A673 (cell line): ENCODE data around the gene BUD31.

Experiments
- EZH2 ChIP-seq: fragments of 200-600 bp; sonication (generic); IDR thresholded peaks from 2 replicates; pipeline ENCODE4 v1.6.1; 2017; ENCODE audit warnings: borderline replicate concordance, low read depth, mild to moderate bottlenecking, mixed read lengths, antibody characterized with exemption, low read length; ENCODE audit not compliant: poor library complexity, severe bottlenecking
- TF ChIP-seq, protein P1 (sequence below): fragments of 300-800, 200-600 bp; sonication (generic); conservative IDR thresholded peaks from 2 replicates; pipeline ENCODE4 v1.5.1; 2017; ENCODE audit warnings: low read depth, mild to moderate bottlenecking, antibody characterized with exemption, low read length, moderate library complexity, mixed read lengths

- TF ChIP-seq, protein P1, sequence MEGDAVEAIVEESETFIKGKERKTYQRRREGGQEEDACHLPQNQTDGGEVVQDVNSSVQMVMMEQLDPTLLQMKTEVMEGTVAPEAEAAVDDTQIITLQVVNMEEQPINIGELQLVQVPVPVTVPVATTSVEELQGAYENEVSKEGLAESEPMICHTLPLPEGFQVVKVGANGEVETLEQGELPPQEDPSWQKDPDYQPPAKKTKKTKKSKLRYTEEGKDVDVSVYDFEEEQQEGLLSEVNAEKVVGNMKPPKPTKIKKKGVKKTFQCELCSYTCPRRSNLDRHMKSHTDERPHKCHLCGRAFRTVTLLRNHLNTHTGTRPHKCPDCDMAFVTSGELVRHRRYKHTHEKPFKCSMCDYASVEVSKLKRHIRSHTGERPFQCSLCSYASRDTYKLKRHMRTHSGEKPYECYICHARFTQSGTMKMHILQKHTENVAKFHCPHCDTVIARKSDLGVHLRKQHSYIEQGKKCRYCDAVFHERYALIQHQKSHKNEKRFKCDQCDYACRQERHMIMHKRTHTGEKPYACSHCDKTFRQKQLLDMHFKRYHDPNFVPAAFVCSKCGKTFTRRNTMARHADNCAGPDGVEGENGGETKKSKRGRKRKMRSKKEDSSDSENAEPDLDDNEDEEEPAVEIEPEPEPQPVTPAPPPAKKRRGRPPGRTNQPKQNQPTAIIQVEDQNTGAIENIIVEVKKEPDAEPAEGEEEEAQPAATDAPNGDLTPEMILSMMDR: no peak
- TF ChIP-seq EZH2: no peak
Observed at GRCh38 chr7:99468336-99468918, 59.7 kb downstream of the BUD31 start.
